Gastrocnemius medialis (tissue), 4 donors: ENCODE data around the gene ZFHX3.

ENCODE experiments used
- POLR2A ChIP-seq, 2 donors: fragments of 450-650 bp; IDR thresholded peaks; one replicate each; pipeline ENCODE4 v1.6.1; 2017; ENCODE audit warnings: antibody characterized with exemption in 2 of 2, mild to moderate bottlenecking in 2 of 2, moderate library complexity in 2 of 2
- TF ChIP-seq, protein P1 (sequence below), 5 experiments: fragments of 450-650 bp in 3 of 5; fragments of 200-600 bp in 2 of 5; sonication (generic) in 2 of 5; IDR thresholded peaks in 4 of 5; conservative IDR thresholded peaks in 1 of 5; 1 replicate in 4 of 5; 2 replicates in 1 of 5; pipeline ENCODE4 v1.5.1; 2016 to 2019; ENCODE audit warnings: antibody characterized with exemption in 5 of 5, mild to moderate bottlenecking in 3 of 5, moderate library complexity in 3 of 5

DNA sequence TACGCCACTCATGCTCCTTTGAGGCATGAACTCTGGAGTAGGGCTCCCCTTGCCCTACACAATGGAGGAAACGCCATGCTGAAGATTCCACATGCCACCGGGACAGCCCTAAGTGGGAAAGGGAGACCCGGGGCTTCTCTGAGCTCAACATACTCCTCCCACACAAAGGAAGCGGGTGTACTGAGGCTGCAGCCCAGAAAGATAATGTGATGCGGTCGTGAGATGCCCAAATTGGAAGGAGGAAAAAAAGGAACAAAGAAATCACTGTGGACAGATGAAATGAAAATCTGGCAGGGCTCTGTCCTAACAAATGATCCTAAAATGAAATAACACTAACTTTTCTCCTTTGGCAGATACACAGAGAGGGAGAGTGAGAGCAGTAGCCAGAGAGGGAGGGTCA is 182.1 kb downstream of the ZFHX3 start:
- TF ChIP-seq, protein P1, sequence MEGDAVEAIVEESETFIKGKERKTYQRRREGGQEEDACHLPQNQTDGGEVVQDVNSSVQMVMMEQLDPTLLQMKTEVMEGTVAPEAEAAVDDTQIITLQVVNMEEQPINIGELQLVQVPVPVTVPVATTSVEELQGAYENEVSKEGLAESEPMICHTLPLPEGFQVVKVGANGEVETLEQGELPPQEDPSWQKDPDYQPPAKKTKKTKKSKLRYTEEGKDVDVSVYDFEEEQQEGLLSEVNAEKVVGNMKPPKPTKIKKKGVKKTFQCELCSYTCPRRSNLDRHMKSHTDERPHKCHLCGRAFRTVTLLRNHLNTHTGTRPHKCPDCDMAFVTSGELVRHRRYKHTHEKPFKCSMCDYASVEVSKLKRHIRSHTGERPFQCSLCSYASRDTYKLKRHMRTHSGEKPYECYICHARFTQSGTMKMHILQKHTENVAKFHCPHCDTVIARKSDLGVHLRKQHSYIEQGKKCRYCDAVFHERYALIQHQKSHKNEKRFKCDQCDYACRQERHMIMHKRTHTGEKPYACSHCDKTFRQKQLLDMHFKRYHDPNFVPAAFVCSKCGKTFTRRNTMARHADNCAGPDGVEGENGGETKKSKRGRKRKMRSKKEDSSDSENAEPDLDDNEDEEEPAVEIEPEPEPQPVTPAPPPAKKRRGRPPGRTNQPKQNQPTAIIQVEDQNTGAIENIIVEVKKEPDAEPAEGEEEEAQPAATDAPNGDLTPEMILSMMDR (IDR thresholded peaks at IDR 0.05 in 4 of 5, conservative IDR thresholded peaks at IDR 0.05 in 1 of 5): no peak
- TF ChIP-seq POLR2A (IDR thresholded peaks at IDR 0.05): no peak
